ENCODE results near the gene VPS29. TPM values are rescaled to one million over a fixed set of nuclear protein-coding genes. Genes with fewer than 3 reads are reported as not detected.

The VPS29 gene
- total and polyA plus RNA-seq, 2 of the 4 experiments (the other 2 are of a cell fraction), result 122 to 150 TPM

- no peak overlapping the region for H2BK15ac ChIP-seq (ENCODE audit: low read depth, low read length)
- no peak overlapping the region for H3K27ac ChIP-seq (ENCODE audit: insufficient read depth, low read length)
- no peaks in the 10 kb centered on the region for H4K20me1 ChIP-seq (ENCODE audit: insufficient read depth, low read length)
- no peak overlapping the region for H3K14ac ChIP-seq (replicated peaks; ENCODE audit: low read depth, low read length)
- H3K4me1 ChIP-seq (ENCODE audit: control insufficient read depth, insufficient read depth, low read length), result no peaks in the 10 kb centered on the region
- H3K9me1 ChIP-seq (ENCODE audit: insufficient read depth, low read length), result peaks cover 3% of the 10 kb centered on the region
- no peak overlapping the region for H2BK5ac ChIP-seq (ENCODE audit: low read depth, low read length, poor library complexity, severe bottlenecking)
- BruUV-seq (replicated peaks), result no TSS peak
- H4K5ac ChIP-seq (ENCODE audit: low read depth, low read length), result no peak overlapping the region
- ChIA-PET POLR2A (ENCODE audit: unreplicated experiment) (interaction anchor here (0.6 kb wide), 1 partner anchor 30 kb away, joined by 3 read pairs; no protein-coding TSS in a partner anchor), CTCF (interaction anchor here (0.6 to 2.6 kb wide), 3 partner anchors 74 to 518 kb away, joined by 3 to 9 read pairs (median 6); no protein-coding TSS in a partner anchor)
- H3K4ac ChIP-seq (ENCODE audit: low read depth, low read length), result no peak overlapping the region
- no peak overlapping the region for H2AFZ ChIP-seq (replicated peaks; ENCODE audit: low read length, poor library complexity)
- no peak overlapping the region for H2AK9ac ChIP-seq (replicated peaks; ENCODE audit: low read depth, low read length, poor library complexity)
- H3K27me3 ChIP-seq (ENCODE audit: control insufficient read depth, insufficient read depth, low read length), result no peaks in the 10 kb centered on the region
- no peaks in the 10 kb centered on the region for H3K36me3 ChIP-seq (ENCODE audit: control insufficient read depth, insufficient read depth, low read length)
- H3K4me2 ChIP-seq (ENCODE audit: low read depth, low read length), result no peak overlapping the region
- H2BK20ac ChIP-seq (ENCODE audit: low read depth, low read length), result no peak overlapping the region
- H2AK5ac ChIP-seq (ENCODE audit: low read depth, low read length), result no peak overlapping the region
- no peak overlapping the region for H3K9ac ChIP-seq (ENCODE audit: low read depth, low read length)
- DNase-seq (no peak), ATAC-seq (ENCODE audit: low read depth) (no peak)
- dilution Hi-C loops (cut with HindIII; ENCODE audit: low sequenced_read_pairs, unreplicated experiment), result no loop called here
- H4K8ac ChIP-seq (ENCODE audit: low read depth in 2 of 2, low read length in 2 of 2), result no peak overlapping the region
- no peak overlapping the region for H2BK120ac ChIP-seq (ENCODE audit: low read depth, low read length)
- H4K91ac ChIP-seq (ENCODE audit: insufficient read depth, low read depth, low read length), result no peak overlapping the region
- no CpG with 5 or more reads among the region's 3 CpGs for WGBS, 2 experiments (ENCODE audit: extremely low coverage in 2 of 2, insufficient read length in 1 of 2)
- no peaks in the 10 kb centered on the region for H3K9me3 ChIP-seq (ENCODE audit: control insufficient read depth, insufficient read depth, low read length)
- H3K4me3 ChIP-seq (ENCODE audit: insufficient read depth, low read depth, low read length), result no peak overlapping the region
- peaks cover 4 to 8% of the 10 kb centered on the region in 2 experiments; a peak in 1 of 4 replicates for H3K79me1 ChIP-seq (ENCODE audit: low read depth in 1 of 2, low read length in 2 of 2)
- H3K18ac ChIP-seq (ENCODE audit: low read depth, low read length), result no peak overlapping the region
- H3K56ac ChIP-seq (ENCODE audit: extremely low read depth, insufficient read depth, low read length), result no peak overlapping the region
- no peak overlapping the region for H3K23ac ChIP-seq (ENCODE audit: low read depth, low read length)
- no peak for TF ChIP-seq CTCF (conservative IDR thresholded peaks at IDR 0.05; ENCODE audit: low read depth, low read length)
- TF ChIP-seq MXI1 (IDR thresholded peaks at IDR 0.05; ENCODE audit: borderline replicate concordance, low read depth, low read length), result no peak
- in situ Hi-C loops (cut with MboI; ENCODE audit: low sequenced_read_pairs), result no loop called here
- intact Hi-C loops (cut with micrococcal nuclease), result no loop called here
Measured at GRCh38 chr12:110505332-110505731, 3.4 kb upstream of the VPS29 start.

All from IMR-90 (cell line).